Measurements from ENCODE around the gene PSMD8.

The PSMD8 gene

DNA sequence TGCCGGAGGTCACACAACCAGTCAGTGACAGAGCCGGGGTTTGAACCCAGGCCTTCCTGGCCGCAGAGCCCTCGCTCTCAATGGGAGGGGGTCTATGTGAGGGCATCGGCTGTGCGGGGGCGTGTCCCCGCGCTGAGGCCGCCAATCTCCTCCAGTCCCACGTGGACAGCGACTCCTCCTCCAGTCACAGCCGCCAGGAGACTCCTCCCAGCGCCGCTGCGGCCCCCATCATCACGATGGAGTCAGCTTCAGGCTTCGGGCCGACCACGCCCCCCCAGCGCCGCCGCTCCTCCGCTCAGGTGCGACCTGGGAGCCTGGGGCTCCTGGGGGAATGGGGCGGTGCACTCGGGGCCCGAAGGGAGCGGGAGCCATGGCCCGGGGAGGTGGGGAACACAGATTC, 20.1 kb downstream of the PSMD8 start:
- Histone ChIP-seq H3K9me3 (ENCODE audit: control insufficient read depth in 1 of 2, low read length in 2 of 2) (no peaks in the 10 kb centered on the region), H3K27me3 (ENCODE audit: control insufficient read depth in 1 of 2, insufficient read depth in 2 of 2, low read length in 2 of 2) (peaks cover 15 to 26% of the 10 kb centered on the region in 2 donors), H3K9ac (ENCODE audit: low read depth in 1 of 2, low read length in 2 of 2) (no peak overlapping the region), H3K4me3 (ENCODE audit: low read depth in 1 of 2, low read length in 2 of 2) (peak overlapping the region; percentile 16 to 47), H3K27ac (ENCODE audit: low read depth, low read length) (no peak overlapping the region), H3K4me1 (ENCODE audit: control insufficient read depth in 1 of 2, insufficient read depth in 2 of 2, low read length in 2 of 2) (peaks cover 7 to 21% of the 10 kb centered on the region in 2 donors), H3K36me3 (ENCODE audit: control insufficient read depth in 1 of 2, insufficient read depth in 2 of 2, low read length in 2 of 2) (no peaks in the 10 kb centered on the region)

DNA sequence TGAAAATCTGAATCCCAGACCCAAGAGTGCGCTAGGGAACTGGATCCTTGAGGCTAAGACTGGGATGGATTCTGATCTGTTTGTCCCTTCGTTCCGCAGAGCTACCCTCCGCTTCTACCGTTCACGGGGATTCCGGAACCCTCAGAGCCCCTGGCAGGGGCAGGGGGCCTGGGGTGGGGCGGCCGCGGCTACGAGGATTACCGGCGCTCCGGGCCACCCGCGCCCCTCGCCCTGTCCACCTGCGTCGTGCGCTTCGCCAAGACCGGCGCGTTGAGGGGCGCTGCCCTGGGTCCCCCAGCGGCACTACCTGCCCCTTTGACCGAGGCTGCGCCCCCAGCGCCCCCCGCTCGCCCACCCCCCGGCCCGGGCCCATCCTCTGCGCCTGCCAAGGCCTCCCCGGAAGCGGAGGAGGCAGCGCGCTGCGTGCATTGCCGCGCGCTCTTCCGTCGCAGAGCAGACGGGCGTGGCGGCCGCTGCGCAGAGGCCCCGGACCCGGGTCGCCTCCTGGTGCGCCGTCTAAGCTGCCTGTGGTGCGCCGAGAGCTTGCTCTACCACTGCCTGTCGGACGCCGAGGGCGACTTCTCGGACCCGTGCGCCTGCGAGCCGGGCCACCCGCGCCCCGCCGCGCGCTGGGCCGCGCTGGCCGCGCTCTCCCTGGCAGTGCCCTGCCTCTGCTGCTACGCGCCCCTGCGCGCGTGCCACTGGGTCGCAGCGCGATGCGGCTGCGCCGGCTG, 21.2 kb downstream of the PSMD8 start:
- peaks cover 18 to 21% of the 10 kb centered on the region in 2 donors for H3K27me3 ChIP-seq (ENCODE audit: control insufficient read depth in 1 of 2, insufficient read depth in 2 of 2, low read length in 2 of 2)
- peaks cover 7 to 21% of the 10 kb centered on the region in 2 donors for H3K4me1 ChIP-seq (ENCODE audit: control insufficient read depth in 1 of 2, insufficient read depth in 2 of 2, low read length in 2 of 2)
- H3K36me3 ChIP-seq (ENCODE audit: control insufficient read depth in 1 of 2, insufficient read depth in 2 of 2, low read length in 2 of 2), result no peaks in the 10 kb centered on the region
- H3K27ac ChIP-seq (ENCODE audit: low read depth, low read length), result no peak overlapping the region
- no peaks in the 10 kb centered on the region for H3K9me3 ChIP-seq (ENCODE audit: control insufficient read depth in 1 of 2, low read length in 2 of 2)
- no peak overlapping the region for H3K9ac ChIP-seq (ENCODE audit: low read depth in 1 of 2, low read length in 2 of 2)
- H3K4me3 ChIP-seq (ENCODE audit: low read depth in 1 of 2, low read length in 2 of 2), result peak overlapping the region; percentile 47 to 50

DNA sequence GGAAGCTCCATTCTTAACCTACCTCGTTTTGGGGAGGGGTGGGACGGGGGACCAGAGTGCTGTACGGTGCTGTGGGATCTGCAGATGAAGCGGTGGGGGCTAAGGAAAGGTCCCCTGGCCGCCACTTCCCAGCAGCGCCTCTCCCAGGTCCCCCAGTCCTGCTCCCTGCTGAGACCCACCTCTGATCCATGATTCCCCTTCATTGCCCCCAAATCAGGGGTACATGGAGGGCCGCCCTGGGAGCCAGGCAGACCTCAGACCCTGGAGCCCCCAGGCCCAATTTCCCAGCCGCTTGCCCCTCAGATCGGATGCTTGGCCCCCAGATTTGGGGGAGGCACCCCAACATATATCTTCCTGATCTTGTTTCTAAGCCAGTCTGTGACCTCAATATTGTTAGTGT, 24.7 kb downstream of the PSMD8 start:
- no peaks in the 10 kb centered on the region for H3K9me3 ChIP-seq (ENCODE audit: control insufficient read depth in 1 of 2, low read length in 2 of 2)
- H3K36me3 ChIP-seq (ENCODE audit: control insufficient read depth in 1 of 2, insufficient read depth in 2 of 2, low read length in 2 of 2), result no peaks in the 10 kb centered on the region
- H3K9ac ChIP-seq (ENCODE audit: low read depth in 1 of 2, low read length in 2 of 2), result no peak overlapping the region
- H3K27me3 ChIP-seq (ENCODE audit: control insufficient read depth in 1 of 2, insufficient read depth in 2 of 2, low read length in 2 of 2), result peaks cover 18 to 21% of the 10 kb centered on the region in 2 donors
- H3K4me3 ChIP-seq (ENCODE audit: low read depth in 1 of 2, low read length in 2 of 2), result no peak overlapping the region
- H3K27ac ChIP-seq (ENCODE audit: low read depth, low read length), result no peak overlapping the region
- H3K4me1 ChIP-seq (ENCODE audit: control insufficient read depth in 1 of 2, insufficient read depth in 2 of 2, low read length in 2 of 2), result peaks cover 8 to 9% of the 10 kb centered on the region in 2 donors

DNA sequence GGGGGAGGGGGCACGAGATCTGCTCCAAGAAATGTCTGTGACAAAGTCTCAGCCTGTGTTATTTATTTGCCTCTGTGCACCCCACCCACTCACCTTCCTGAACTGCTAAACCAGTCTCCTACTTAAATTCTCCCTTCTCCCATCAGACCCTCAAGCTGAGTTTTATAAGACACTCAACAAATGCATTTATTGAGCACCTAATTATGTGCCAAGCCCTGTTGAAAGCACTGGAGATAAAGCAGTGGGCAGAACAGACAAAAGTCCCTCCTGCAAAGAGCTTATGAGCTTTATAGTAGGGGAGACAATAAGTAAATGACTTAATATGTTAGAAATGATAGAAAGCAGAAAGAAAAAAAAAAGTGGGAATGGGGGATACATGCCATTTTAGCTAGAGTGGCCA, 25.2 kb downstream of the PSMD8 start:
- peaks cover 18 to 21% of the 10 kb centered on the region in 2 donors for H3K27me3 ChIP-seq (ENCODE audit: control insufficient read depth in 1 of 2, insufficient read depth in 2 of 2, low read length in 2 of 2)

DNA sequence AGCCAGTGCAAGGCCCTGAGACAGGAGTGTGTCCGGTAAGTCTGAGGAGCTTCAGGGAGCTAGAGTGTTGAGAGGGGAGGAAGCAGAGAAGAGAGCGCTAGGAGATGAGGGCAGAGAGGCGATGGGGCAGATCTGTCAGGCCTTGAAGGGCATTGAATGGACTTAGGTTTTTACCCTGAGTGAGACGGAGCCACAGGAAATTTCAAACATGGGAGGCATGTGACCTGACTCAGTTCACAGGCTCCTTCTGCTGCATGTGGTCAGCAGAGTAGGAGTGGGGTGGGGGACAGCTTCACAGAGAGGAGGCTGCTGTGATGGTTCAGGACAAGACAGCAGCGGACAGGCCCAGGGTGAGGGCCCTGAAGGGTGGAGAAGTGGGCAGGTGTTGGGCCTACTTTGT, 26.0 kb downstream of the PSMD8 start:
- peaks cover 3 to 4% of the 10 kb centered on the region in 2 donors for H3K4me1 ChIP-seq (ENCODE audit: control insufficient read depth in 1 of 2, insufficient read depth in 2 of 2, low read length in 2 of 2)
- no peak overlapping the region for H3K9ac ChIP-seq (ENCODE audit: low read depth in 1 of 2, low read length in 2 of 2)
- no peak overlapping the region for H3K4me3 ChIP-seq (ENCODE audit: low read depth in 1 of 2, low read length in 2 of 2)
- H3K9me3 ChIP-seq (ENCODE audit: control insufficient read depth in 1 of 2, low read length in 2 of 2), result no peaks in the 10 kb centered on the region
- peaks cover 15 to 18% of the 10 kb centered on the region in 2 donors for H3K27me3 ChIP-seq (ENCODE audit: control insufficient read depth in 1 of 2, insufficient read depth in 2 of 2, low read length in 2 of 2)
- H3K27ac ChIP-seq (ENCODE audit: low read depth, low read length), result no peak overlapping the region
- peaks cover 0 to 3% of the 10 kb centered on the region in 2 donors for H3K36me3 ChIP-seq (ENCODE audit: control insufficient read depth in 1 of 2, insufficient read depth in 2 of 2, low read length in 2 of 2)

More for the DNA sequence above, 25.2 kb downstream of the PSMD8 start:
- no peaks in the 10 kb centered on the region for H3K36me3 ChIP-seq (ENCODE audit: control insufficient read depth in 1 of 2, insufficient read depth in 2 of 2, low read length in 2 of 2)
- no peak overlapping the region for H3K9ac ChIP-seq (ENCODE audit: low read depth in 1 of 2, low read length in 2 of 2)
- H3K9me3 ChIP-seq (ENCODE audit: control insufficient read depth in 1 of 2, low read length in 2 of 2), result no peaks in the 10 kb centered on the region
- peaks cover 8 to 11% of the 10 kb centered on the region in 2 donors for H3K4me1 ChIP-seq (ENCODE audit: control insufficient read depth in 1 of 2, insufficient read depth in 2 of 2, low read length in 2 of 2)
- H3K27ac ChIP-seq (ENCODE audit: low read depth, low read length), result no peak overlapping the region
- no peak overlapping the region for H3K4me3 ChIP-seq (ENCODE audit: low read depth in 1 of 2, low read length in 2 of 2)

DNA sequence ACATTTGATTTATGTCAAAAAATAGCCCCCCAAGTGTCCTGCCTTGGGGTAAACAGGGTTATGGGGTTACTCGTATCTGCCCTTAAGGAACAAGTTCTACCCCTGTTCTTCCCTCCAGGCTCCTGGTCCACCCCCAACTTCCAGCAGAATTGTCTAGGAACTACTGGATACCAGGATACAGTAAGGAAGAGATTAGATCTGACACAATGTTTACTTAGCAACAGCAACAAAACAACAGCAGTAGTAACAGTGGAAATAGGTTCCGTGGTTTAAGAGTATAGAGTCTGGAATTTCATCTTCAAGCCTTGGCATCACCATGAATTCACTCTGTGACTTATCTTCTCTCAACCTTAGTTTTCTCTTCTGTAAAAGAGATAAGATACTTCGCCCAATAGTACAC, 26.8 kb downstream of the PSMD8 start:
- no peaks in the 10 kb centered on the region for H3K9me3 ChIP-seq (ENCODE audit: control insufficient read depth in 1 of 2, low read length in 2 of 2)
- H3K4me1 ChIP-seq (ENCODE audit: control insufficient read depth in 1 of 2, insufficient read depth in 2 of 2, low read length in 2 of 2), result peaks cover 3 to 4% of the 10 kb centered on the region in 2 donors
- peaks cover 14 to 18% of the 10 kb centered on the region in 2 donors for H3K27me3 ChIP-seq (ENCODE audit: control insufficient read depth in 1 of 2, insufficient read depth in 2 of 2, low read length in 2 of 2)
- H3K27ac ChIP-seq (ENCODE audit: low read depth, low read length), result no peak overlapping the region
- peaks cover 0 to 6% of the 10 kb centered on the region in 2 donors for H3K36me3 ChIP-seq (ENCODE audit: control insufficient read depth in 1 of 2, insufficient read depth in 2 of 2, low read length in 2 of 2)
- H3K9ac ChIP-seq (ENCODE audit: low read depth in 1 of 2, low read length in 2 of 2), result no peak overlapping the region
- H3K4me3 ChIP-seq (ENCODE audit: low read depth in 1 of 2, low read length in 2 of 2), result no peak overlapping the region

DNA sequence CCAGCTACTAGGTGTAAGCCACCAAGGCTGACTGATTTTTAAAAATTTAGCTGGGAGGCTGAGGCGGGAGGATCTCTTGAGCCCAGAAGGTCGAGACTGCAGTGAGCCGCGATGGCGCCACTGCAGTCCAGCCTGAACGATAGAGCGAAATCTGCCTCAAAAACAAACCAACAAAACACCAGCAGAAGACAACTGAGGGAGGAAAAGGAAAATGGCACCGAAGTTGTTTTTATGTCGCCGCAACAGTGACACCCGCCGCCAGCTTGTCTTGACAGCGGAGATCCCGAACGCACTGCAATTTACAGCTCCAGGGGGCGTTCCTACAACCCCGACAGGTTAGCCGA, 28.2 kb downstream of the PSMD8 start:
- Histone ChIP-seq H3K27ac (ENCODE audit: low read depth, low read length) (no peak overlapping the region), H3K36me3 (ENCODE audit: control insufficient read depth in 1 of 2, insufficient read depth in 2 of 2, low read length in 2 of 2) (peaks cover 4 to 16% of the 10 kb centered on the region in 2 donors), H3K4me1 (ENCODE audit: control insufficient read depth in 1 of 2, insufficient read depth in 2 of 2, low read length in 2 of 2) (peaks cover 3 to 4% of the 10 kb centered on the region in 2 donors), H3K4me3 (ENCODE audit: low read depth in 1 of 2, low read length in 2 of 2) (peak overlapping the region; percentile 58 to 62), H3K9ac (ENCODE audit: low read depth in 1 of 2, low read length in 2 of 2) (peak overlapping the region in 1 of 2 donors; percentile 55), H3K27me3 (ENCODE audit: control insufficient read depth in 1 of 2, insufficient read depth in 2 of 2, low read length in 2 of 2) (peaks cover 0 to 6% of the 10 kb centered on the region in 2 donors), H3K9me3 (ENCODE audit: control insufficient read depth in 1 of 2, low read length in 2 of 2) (no peaks in the 10 kb centered on the region)

DNA sequence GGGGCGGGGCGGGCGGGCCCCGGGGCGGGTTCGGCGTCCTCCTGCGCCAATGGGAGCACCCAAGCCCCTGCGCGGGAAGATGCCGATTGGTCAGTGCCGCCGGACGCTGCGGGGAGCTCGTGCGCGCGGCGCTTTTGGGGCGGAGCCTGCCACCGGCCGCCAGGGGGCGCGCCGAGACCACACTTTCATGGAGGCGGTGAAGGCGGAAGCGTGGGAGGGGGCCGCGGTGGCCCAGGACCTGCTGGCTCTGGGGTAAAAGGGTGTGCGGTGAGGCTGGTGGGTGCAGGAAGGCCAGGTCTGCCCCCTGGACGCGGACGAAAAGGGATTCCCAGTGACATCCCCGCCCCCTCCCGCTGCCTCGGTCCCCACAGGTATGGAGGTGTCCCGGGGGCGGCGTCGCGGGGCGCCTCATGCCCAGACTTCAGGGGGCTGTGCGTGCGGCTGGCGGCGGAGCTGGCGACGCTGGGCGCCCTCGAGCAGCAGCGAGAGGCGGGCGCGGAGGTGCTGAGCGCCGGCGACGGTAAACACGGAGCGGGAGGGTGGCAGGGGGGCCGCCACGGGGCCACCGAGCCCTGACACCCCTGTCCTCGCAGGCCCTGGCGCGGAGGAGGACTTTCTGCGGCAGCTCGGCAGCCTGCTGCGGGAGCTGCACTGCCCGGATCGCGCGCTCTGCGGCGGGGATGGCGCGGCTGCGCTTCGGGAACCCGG, 28.8 kb downstream of the PSMD8 start, which contains the start of gene FAM98C:
FAM98C (plus strand) TSS at position 127 of the 708 bp plus-strand sequence; CDS start at position 188, 61 bp downstream.
- Histone ChIP-seq H3K9me3 (ENCODE audit: control insufficient read depth in 1 of 2, low read length in 2 of 2) (no peaks in the 10 kb centered on the region), H3K4me1 (ENCODE audit: control insufficient read depth in 1 of 2, insufficient read depth in 2 of 2, low read length in 2 of 2) (peaks cover 3 to 4% of the 10 kb centered on the region in 2 donors), H3K4me3 (ENCODE audit: low read depth in 1 of 2, low read length in 2 of 2) (peak within 1 kb of the TSS; percentile 83 to 94), H3K9ac (ENCODE audit: low read depth in 1 of 2, low read length in 2 of 2) (peak within 1 kb of the TSS; percentile 88 to 91), H3K27ac (ENCODE audit: low read depth, low read length) (peak within 1 kb of the TSS; percentile 73), H3K36me3 (ENCODE audit: control insufficient read depth in 1 of 2, insufficient read depth in 2 of 2, low read length in 2 of 2) (peaks cover 4 to 16% of the 10 kb centered on the region in 2 donors), H3K27me3 (ENCODE audit: control insufficient read depth in 1 of 2, insufficient read depth in 2 of 2, low read length in 2 of 2) (peaks cover 0 to 2% of the 10 kb centered on the region in 2 donors)

DNA sequence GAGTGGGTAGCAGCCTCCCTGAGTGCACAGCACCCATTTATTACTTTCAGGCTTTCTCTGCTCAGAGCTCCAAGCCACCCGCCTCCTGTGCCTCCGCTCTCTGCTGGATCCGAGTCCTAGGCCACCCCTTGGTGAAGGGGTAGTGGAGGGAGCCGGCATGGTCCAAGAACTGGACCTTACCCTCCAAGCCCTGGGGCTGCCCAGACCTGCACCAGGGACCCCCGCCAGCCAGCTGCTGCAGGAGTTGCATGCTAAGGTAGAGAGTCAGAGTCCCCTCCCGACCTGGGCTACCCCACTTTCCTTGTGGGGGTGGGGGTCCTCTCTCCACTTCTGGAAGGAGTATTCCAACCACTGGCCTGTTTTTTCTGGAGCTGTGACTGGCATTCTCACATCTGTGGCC, 30.5 kb downstream of the PSMD8 start:
- no peak overlapping the region for H3K4me3 ChIP-seq (ENCODE audit: low read depth in 1 of 2, low read length in 2 of 2)
- H3K9ac ChIP-seq (ENCODE audit: low read depth in 1 of 2, low read length in 2 of 2), result no peak overlapping the region
- H3K36me3 ChIP-seq (ENCODE audit: control insufficient read depth in 1 of 2, insufficient read depth in 2 of 2, low read length in 2 of 2), result peaks cover 9 to 16% of the 10 kb centered on the region in 2 donors
- H3K4me1 ChIP-seq (ENCODE audit: control insufficient read depth in 1 of 2, insufficient read depth in 2 of 2, low read length in 2 of 2), result peaks cover 3 to 4% of the 10 kb centered on the region in 2 donors
- peaks cover 0 to 2% of the 10 kb centered on the region in 2 donors for H3K27me3 ChIP-seq (ENCODE audit: control insufficient read depth in 1 of 2, insufficient read depth in 2 of 2, low read length in 2 of 2)
- no peak overlapping the region for H3K27ac ChIP-seq (ENCODE audit: low read depth, low read length)
- no peaks in the 10 kb centered on the region for H3K9me3 ChIP-seq (ENCODE audit: control insufficient read depth in 1 of 2, low read length in 2 of 2)

DNA sequence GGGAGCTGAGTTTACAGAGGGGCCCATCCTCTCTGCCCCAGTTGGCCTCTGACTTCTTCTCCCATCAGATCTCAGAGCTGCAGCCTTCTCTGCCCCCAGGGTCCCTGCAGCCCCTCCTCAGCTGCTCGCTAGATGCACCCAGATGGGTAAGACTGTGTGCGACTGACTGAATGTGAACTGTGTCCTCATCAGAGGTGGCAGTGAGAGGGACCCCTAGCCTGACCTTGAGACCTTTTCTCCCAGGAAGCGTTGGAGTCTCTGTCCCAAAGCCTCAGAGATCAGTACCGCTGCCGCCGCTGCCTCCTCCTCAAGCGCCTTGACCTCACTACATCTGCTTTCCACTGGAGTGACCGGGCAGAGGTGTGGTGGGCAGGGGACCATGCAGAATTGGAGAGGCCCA, 30.9 kb downstream of the PSMD8 start:
- Histone ChIP-seq H3K4me3 (ENCODE audit: low read depth in 1 of 2, low read length in 2 of 2) (no peak overlapping the region), H3K4me1 (ENCODE audit: control insufficient read depth in 1 of 2, insufficient read depth in 2 of 2, low read length in 2 of 2) (peaks cover 3 to 4% of the 10 kb centered on the region in 2 donors), H3K27ac (ENCODE audit: low read depth, low read length) (no peak overlapping the region), H3K36me3 (ENCODE audit: control insufficient read depth in 1 of 2, insufficient read depth in 2 of 2, low read length in 2 of 2) (peaks cover 9 to 16% of the 10 kb centered on the region in 2 donors), H3K9ac (ENCODE audit: low read depth in 1 of 2, low read length in 2 of 2) (no peak overlapping the region), H3K27me3 (ENCODE audit: control insufficient read depth in 1 of 2, insufficient read depth in 2 of 2, low read length in 2 of 2) (peaks cover 0 to 2% of the 10 kb centered on the region in 2 donors), H3K9me3 (ENCODE audit: control insufficient read depth in 1 of 2, low read length in 2 of 2) (no peaks in the 10 kb centered on the region)
